Fibroblast of skin of left biceps (primary cell): ENCODE measurements around the gene GALNT2.

ENCODE experiments used
- DNase-seq, 2 experiments: peaks; one replicate each; pipeline ENCODE4 v3.0.0-alpha.2; 2013; ENCODE audit warnings: low read depth in 2 of 2

Gene GALNT2

GRCh38 chr1:230163719-230164118 is 96.7 kb downstream of the GALNT2 start:
- DNase-seq: no peak

- DNase-seq: no peak
These were observed 98.5 kb downstream of the GALNT2 start for GRCh38 chr1:230165536-230165935.

- DNase-seq: no peak
These were observed 99.5 kb downstream of the GALNT2 start for GRCh38 chr1:230166366-230167132.

GRCh38 chr1:230167419-230167852 is 100.4 kb downstream of the GALNT2 start:
- no peak for DNase-seq

- no peak for DNase-seq
These were observed 102.6 kb downstream of the GALNT2 start for GRCh38 chr1:230169454-230170152.

GRCh38 chr1:230170153-230170547 is 103.1 kb downstream of the GALNT2 start:
- no peak for DNase-seq

- no peak for DNase-seq
These were observed 103.6 kb downstream of the GALNT2 start for GRCh38 chr1:230170622-230171021.

- DNase-seq: peak; percentile 73 to 74
These were observed 104.4 kb downstream of the GALNT2 start for GRCh38 chr1:230171356-230172015.

- no peak for DNase-seq
These were observed 105.0 kb downstream of the GALNT2 start for GRCh38 chr1:230172016-230172537.

- DNase-seq: no peak
These were observed 106.3 kb downstream of the GALNT2 start for GRCh38 chr1:230173187-230173975.

GRCh38 chr1:230174041-230174440 is 107.0 kb downstream of the GALNT2 start:
- DNase-seq: no peak

GRCh38 chr1:230174471-230175162 is 107.6 kb downstream of the GALNT2 start:
- DNase-seq: no peak

GRCh38 chr1:230175163-230175747 is 108.2 kb downstream of the GALNT2 start:
- DNase-seq: no peak

- no peak for DNase-seq
These were observed 108.8 kb downstream of the GALNT2 start for GRCh38 chr1:230175839-230176238.

- no peak for DNase-seq
These were observed 109.3 kb downstream of the GALNT2 start for GRCh38 chr1:230176326-230176725.

GRCh38 chr1:230176871-230177411 is 109.9 kb downstream of the GALNT2 start:
- no peak for DNase-seq

- DNase-seq: no peak
These were observed 112.2 kb downstream of the GALNT2 start for GRCh38 chr1:230179249-230179648.

GRCh38 chr1:230185076-230186001 is 118.3 kb downstream of the GALNT2 start:
- no peak for DNase-seq
